ENCODE measurements around the gene LURAP1L.

LURAP1L gene

GRCh38 chr9:12774861-12775678 lies at the start of gene LURAP1L:
TSS of gene LURAP1L (plus strand) at chr9:12775020. CDS start at chr9:12775716, 696 bp downstream.
- peak in 9 of 10 donors; percentile 15 to 91 (median 46) for DNase-seq
- intact Hi-C loops (cut with DNase I): loop anchor here (10.0 kb wide), 1 partner anchor 50 kb away; no protein-coding TSS in a partner anchor

- intact Hi-C loops (cut with DNase I): loop anchor here (10.0 kb wide), 1 partner anchor 48 kb away; the partner anchor contains the start of gene LURAP1L
- DNase-seq: no peak
Measured at GRCh38 chr9:12726795-12727194, 48.0 kb upstream of the LURAP1L start.

GRCh38 chr9:12730198-12730597 lies 44.6 kb upstream of the LURAP1L start:
- DNase-seq: no peak
- intact Hi-C loops (cut with DNase I): no loop called here

GRCh38 chr9:12730927-12731326 lies 43.9 kb upstream of the LURAP1L start:
- no peak for DNase-seq
- intact Hi-C loops (cut with DNase I): no loop called here

- intact Hi-C loops (cut with DNase I): no loop called here
Measured at GRCh38 chr9:12732971-12733370, 41.8 kb upstream of the LURAP1L start.

GRCh38 chr9:12735665-12736064 lies 39.2 kb upstream of the LURAP1L start:
- no peak for DNase-seq
- intact Hi-C loops (cut with DNase I): no loop called here

More at GRCh38 chr9:12732971-12733370, 41.8 kb upstream of the LURAP1L start:
- DNase-seq: no peak

- DNase-seq: no peak
- intact Hi-C loops (cut with DNase I): no loop called here
Measured at GRCh38 chr9:12737871-12738270, 36.9 kb upstream of the LURAP1L start.

GRCh38 chr9:12739014-12739652 lies 35.7 kb upstream of the LURAP1L start:
- no peak for DNase-seq
- intact Hi-C loops (cut with DNase I): no loop called here

- intact Hi-C loops (cut with DNase I): no loop called here
- DNase-seq: no peak
Measured at GRCh38 chr9:12740845-12741244, 34.0 kb upstream of the LURAP1L start.

GRCh38 chr9:12748016-12748415 lies 26.8 kb upstream of the LURAP1L start:
- intact Hi-C loops (cut with DNase I): no loop called here

GRCh38 chr9:12748954-12749353 lies 25.9 kb upstream of the LURAP1L start:
- intact Hi-C loops (cut with DNase I): no loop called here
- no peak for DNase-seq

More at GRCh38 chr9:12748016-12748415, 26.8 kb upstream of the LURAP1L start:
- DNase-seq: no peak

GRCh38 chr9:12753931-12754330 lies 20.9 kb upstream of the LURAP1L start:
- intact Hi-C loops (cut with DNase I): no loop called here

GRCh38 chr9:12759761-12760160 lies 15.1 kb upstream of the LURAP1L start:
- intact Hi-C loops (cut with DNase I): no loop called here
- no peak for DNase-seq

More at GRCh38 chr9:12753931-12754330, 20.9 kb upstream of the LURAP1L start:
- no peak for DNase-seq

- intact Hi-C loops (cut with DNase I): no loop called here
- DNase-seq: no peak
Measured at GRCh38 chr9:12760758-12761157, 14.1 kb upstream of the LURAP1L start.

GRCh38 chr9:12764150-12764549 lies 10.7 kb upstream of the LURAP1L start:
- DNase-seq: no peak
- intact Hi-C loops (cut with DNase I): no loop called here

GRCh38 chr9:12765088-12765798 lies 9.6 kb upstream of the LURAP1L start:
- DNase-seq: no peak
- intact Hi-C loops (cut with DNase I): no loop called here

GRCh38 chr9:12766357-12766756 lies 8.5 kb upstream of the LURAP1L start:
- DNase-seq: no peak
- intact Hi-C loops (cut with DNase I): no loop called here

GRCh38 chr9:12770261-12770660 lies 4.6 kb upstream of the LURAP1L start:
- no peak for DNase-seq
- intact Hi-C loops (cut with DNase I): loop anchor here (10.0 kb wide), 1 partner anchor 45 kb away; no protein-coding TSS in a partner anchor

- intact Hi-C loops (cut with DNase I): loop anchor here (10.0 kb wide), 1 partner anchor 47 kb away; no protein-coding TSS in a partner anchor
- no peak for DNase-seq
Measured at GRCh38 chr9:12771891-12772290, 2.9 kb upstream of the LURAP1L start.

GRCh38 chr9:12773562-12773961 lies 1.3 kb upstream of the LURAP1L start:
- intact Hi-C loops (cut with DNase I): loop anchor here (10.0 kb wide), 1 partner anchor 49 kb away; no protein-coding TSS in a partner anchor
- DNase-seq: no peak

All from posterior cingulate gyrus (tissue), 11 donors.